WTC11 (cell line): Measurements from ENCODE around the gene PLPPR4. TPM values are rescaled to one million over a fixed set of nuclear protein-coding genes. Genes with fewer than 3 reads are reported as not detected.

Experiments used
- CDX4 ChIP-seq: fragments of 250-450 bp; sonication (Bioruptor Pico); IDR thresholded peaks from 2 replicates; pipeline ENCODE4 v1.9.0; 2021; ENCODE audit warnings: moderate library complexity, mild to moderate bottlenecking, inconsistent platforms, borderline replicate concordance
- FOXP1 ChIP-seq: sonication (generic); formaldehyde crosslinking; IDR thresholded peaks from 2 replicates; pipeline ENCODE4 v1.8.0; 2022; ENCODE audit warnings: missing genetic modification reagents, mild to moderate bottlenecking, moderate library complexity, borderline replicate concordance
- HMGXB4 ChIP-seq: sonication (generic); formaldehyde crosslinking; IDR thresholded peaks from 2 replicates; pipeline ENCODE4 v1.8.1; 2023; ENCODE audit warnings: mild to moderate bottlenecking, moderate library complexity, missing genetic modification reagents
- NR1H2 ChIP-seq: sonication (generic); formaldehyde crosslinking; IDR thresholded peaks from 2 replicates; pipeline ENCODE4 v1.9.0; 2021; ENCODE audit warnings: mild to moderate bottlenecking, moderate library complexity, missing genetic modification reagents
- NR3C1 ChIP-seq: sonication (generic); formaldehyde crosslinking; conservative IDR thresholded peaks from 2 replicates; pipeline ENCODE4 v1.8.1; 2023; ENCODE audit warnings: low read depth, mild to moderate bottlenecking, missing genetic modification reagents
- PRDM15 ChIP-seq: sonication (generic); formaldehyde crosslinking; IDR thresholded peaks from 2 replicates; pipeline ENCODE4 v1.8.0; 2022; ENCODE audit warnings: missing genetic modification reagents
- PREB ChIP-seq: sonication (generic); formaldehyde crosslinking; IDR thresholded peaks from 2 replicates; pipeline ENCODE4 v1.8.1; 2022; ENCODE audit warnings: mild to moderate bottlenecking, missing genetic modification reagents, moderate library complexity, borderline replicate concordance
- SP1 ChIP-seq: sonication (generic); formaldehyde crosslinking; conservative IDR thresholded peaks from 2 replicates; pipeline ENCODE4 v1.8.1; 2022; ENCODE audit warnings: missing genetic modification reagents
- ZBTB21 ChIP-seq: sonication (generic); formaldehyde crosslinking; IDR thresholded peaks from 2 replicates; pipeline ENCODE4 v1.8.1; 2023; ENCODE audit warnings: mild to moderate bottlenecking, missing genetic modification reagents, borderline replicate concordance
- ZNF219 ChIP-seq: sonication (generic); formaldehyde crosslinking; IDR thresholded peaks from 2 replicates; pipeline ENCODE4 v1.8.0; 2023; ENCODE audit warnings: missing genetic modification reagents, mild to moderate bottlenecking, borderline replicate concordance
- ZNF396 ChIP-seq: fragments of 250-450 bp; sonication (Bioruptor Pico); IDR thresholded peaks from 2 replicates; pipeline ENCODE4 v1.8.0; 2021; ENCODE audit warnings: mild to moderate bottlenecking, moderate library complexity, borderline replicate concordance
- total RNA-seq: library from RNA; stranded (reverse); gene quantifications from 3 replicates; pipeline ENCODE4 v1.2.3, GENCODE V29; 2021
- TF ChIP-seq, protein P1 (sequence below): sonication (generic); formaldehyde crosslinking; conservative IDR thresholded peaks from 2 replicates; pipeline ENCODE4 v1.8.1; 2023; ENCODE audit warnings: mild to moderate bottlenecking, low read depth, missing genetic modification reagents, moderate library complexity
- TF ChIP-seq, protein P2 (sequence below): sonication (generic); formaldehyde crosslinking; IDR thresholded peaks from 2 replicates; pipeline ENCODE4 v1.8.1; 2023; ENCODE audit warnings: mild to moderate bottlenecking, missing genetic modification reagents, moderate library complexity
- TF ChIP-seq, protein P3 (sequence below): fragments of 250-450 bp; sonication (Bioruptor Pico); IDR thresholded peaks from 2 replicates; pipeline ENCODE4 v1.9.0; 2021; ENCODE audit warnings: mild to moderate bottlenecking
- TF ChIP-seq, protein P4 (sequence below): sonication (generic); formaldehyde crosslinking; IDR thresholded peaks from 2 replicates; pipeline ENCODE4 v1.8.0; 2023; ENCODE audit warnings: missing genetic modification reagents, mild to moderate bottlenecking, borderline replicate concordance

The PLPPR4 gene
- total RNA-seq, 1 experiment from 2014 or later, result 1.3 TPM

DNA sequence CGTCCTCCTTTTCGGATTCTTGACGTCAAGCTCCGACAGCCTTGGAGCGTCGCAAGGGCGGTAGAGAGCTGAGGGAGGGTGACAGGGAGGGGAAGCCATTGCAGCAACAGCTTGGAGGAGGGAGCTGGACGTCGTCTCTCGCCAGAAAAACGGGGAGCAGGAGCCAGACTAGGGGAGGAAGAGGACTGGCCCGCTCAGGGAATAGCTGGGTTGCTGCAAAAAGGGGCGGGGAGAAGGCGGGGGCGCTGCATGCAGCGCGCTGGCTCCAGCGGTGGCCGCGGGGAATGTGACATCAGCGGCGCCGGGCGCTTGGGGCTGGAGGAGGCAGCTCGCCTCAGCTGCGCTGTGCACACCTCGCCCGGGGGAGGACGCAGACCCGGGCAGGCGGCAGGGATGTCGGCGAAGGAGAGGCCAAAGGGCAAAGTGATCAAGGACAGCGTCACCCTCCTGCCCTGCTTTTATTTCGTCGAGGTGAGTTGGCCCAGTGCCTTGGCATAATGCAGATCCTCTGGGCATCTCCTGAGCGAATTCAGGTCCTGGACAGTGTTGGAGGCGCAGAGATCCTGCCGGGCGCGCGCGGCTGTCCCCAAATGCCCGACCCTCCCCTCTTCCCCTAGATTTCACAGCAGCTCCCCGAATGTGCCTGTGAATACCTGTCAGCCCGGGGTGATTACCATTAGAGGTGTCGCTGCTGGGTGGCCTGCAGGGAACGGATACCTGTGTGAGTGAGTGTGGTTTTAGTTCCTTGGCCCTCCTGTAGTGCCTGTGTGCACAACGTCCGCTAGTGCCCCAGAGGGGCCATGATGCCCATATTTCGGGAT is at the start of gene PLPPR4 (continued):
- TF ChIP-seq, protein P1, sequence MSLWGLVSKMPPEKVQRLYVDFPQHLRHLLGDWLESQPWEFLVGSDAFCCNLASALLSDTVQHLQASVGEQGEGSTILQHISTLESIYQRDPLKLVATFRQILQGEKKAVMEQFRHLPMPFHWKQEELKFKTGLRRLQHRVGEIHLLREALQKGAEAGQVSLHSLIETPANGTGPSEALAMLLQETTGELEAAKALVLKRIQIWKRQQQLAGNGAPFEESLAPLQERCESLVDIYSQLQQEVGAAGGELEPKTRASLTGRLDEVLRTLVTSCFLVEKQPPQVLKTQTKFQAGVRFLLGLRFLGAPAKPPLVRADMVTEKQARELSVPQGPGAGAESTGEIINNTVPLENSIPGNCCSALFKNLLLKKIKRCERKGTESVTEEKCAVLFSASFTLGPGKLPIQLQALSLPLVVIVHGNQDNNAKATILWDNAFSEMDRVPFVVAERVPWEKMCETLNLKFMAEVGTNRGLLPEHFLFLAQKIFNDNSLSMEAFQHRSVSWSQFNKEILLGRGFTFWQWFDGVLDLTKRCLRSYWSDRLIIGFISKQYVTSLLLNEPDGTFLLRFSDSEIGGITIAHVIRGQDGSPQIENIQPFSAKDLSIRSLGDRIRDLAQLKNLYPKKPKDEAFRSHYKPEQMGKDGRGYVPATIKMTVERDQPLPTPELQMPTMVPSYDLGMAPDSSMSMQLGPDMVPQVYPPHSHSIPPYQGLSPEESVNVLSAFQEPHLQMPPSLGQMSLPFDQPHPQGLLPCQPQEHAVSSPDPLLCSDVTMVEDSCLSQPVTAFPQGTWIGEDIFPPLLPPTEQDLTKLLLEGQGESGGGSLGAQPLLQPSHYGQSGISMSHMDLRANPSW (CRISPR knock-in tag), result no peak
- TF ChIP-seq, protein P2, sequence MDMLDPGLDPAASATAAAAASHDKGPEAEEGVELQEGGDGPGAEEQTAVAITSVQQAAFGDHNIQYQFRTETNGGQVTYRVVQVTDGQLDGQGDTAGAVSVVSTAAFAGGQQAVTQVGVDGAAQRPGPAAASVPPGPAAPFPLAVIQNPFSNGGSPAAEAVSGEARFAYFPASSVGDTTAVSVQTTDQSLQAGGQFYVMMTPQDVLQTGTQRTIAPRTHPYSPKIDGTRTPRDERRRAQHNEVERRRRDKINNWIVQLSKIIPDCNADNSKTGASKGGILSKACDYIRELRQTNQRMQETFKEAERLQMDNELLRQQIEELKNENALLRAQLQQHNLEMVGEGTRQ (CRISPR knock-in tag), result no peak
- TF ChIP-seq HMGXB4 (CRISPR knock-in tag), result peak; percentile 56; the same call in 1 of the 2 replicates
- TF ChIP-seq NR1H2, result no peak
- TF ChIP-seq, protein P3, sequence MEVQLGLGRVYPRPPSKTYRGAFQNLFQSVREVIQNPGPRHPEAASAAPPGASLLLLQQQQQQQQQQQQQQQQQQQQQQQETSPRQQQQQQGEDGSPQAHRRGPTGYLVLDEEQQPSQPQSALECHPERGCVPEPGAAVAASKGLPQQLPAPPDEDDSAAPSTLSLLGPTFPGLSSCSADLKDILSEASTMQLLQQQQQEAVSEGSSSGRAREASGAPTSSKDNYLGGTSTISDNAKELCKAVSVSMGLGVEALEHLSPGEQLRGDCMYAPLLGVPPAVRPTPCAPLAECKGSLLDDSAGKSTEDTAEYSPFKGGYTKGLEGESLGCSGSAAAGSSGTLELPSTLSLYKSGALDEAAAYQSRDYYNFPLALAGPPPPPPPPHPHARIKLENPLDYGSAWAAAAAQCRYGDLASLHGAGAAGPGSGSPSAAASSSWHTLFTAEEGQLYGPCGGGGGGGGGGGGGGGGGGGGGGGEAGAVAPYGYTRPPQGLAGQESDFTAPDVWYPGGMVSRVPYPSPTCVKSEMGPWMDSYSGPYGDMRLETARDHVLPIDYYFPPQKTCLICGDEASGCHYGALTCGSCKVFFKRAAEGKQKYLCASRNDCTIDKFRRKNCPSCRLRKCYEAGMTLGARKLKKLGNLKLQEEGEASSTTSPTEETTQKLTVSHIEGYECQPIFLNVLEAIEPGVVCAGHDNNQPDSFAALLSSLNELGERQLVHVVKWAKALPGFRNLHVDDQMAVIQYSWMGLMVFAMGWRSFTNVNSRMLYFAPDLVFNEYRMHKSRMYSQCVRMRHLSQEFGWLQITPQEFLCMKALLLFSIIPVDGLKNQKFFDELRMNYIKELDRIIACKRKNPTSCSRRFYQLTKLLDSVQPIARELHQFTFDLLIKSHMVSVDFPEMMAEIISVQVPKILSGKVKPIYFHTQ (CRISPR knock-in tag), result no peak
- TF ChIP-seq NR3C1, result no peak
- no peak for TF ChIP-seq CDX4 (CRISPR knock-in tag)
- peak; percentile 30; the same call in 1 of the 2 replicates for TF ChIP-seq SP1 (CRISPR knock-in tag)
- TF ChIP-seq, protein P4, sequence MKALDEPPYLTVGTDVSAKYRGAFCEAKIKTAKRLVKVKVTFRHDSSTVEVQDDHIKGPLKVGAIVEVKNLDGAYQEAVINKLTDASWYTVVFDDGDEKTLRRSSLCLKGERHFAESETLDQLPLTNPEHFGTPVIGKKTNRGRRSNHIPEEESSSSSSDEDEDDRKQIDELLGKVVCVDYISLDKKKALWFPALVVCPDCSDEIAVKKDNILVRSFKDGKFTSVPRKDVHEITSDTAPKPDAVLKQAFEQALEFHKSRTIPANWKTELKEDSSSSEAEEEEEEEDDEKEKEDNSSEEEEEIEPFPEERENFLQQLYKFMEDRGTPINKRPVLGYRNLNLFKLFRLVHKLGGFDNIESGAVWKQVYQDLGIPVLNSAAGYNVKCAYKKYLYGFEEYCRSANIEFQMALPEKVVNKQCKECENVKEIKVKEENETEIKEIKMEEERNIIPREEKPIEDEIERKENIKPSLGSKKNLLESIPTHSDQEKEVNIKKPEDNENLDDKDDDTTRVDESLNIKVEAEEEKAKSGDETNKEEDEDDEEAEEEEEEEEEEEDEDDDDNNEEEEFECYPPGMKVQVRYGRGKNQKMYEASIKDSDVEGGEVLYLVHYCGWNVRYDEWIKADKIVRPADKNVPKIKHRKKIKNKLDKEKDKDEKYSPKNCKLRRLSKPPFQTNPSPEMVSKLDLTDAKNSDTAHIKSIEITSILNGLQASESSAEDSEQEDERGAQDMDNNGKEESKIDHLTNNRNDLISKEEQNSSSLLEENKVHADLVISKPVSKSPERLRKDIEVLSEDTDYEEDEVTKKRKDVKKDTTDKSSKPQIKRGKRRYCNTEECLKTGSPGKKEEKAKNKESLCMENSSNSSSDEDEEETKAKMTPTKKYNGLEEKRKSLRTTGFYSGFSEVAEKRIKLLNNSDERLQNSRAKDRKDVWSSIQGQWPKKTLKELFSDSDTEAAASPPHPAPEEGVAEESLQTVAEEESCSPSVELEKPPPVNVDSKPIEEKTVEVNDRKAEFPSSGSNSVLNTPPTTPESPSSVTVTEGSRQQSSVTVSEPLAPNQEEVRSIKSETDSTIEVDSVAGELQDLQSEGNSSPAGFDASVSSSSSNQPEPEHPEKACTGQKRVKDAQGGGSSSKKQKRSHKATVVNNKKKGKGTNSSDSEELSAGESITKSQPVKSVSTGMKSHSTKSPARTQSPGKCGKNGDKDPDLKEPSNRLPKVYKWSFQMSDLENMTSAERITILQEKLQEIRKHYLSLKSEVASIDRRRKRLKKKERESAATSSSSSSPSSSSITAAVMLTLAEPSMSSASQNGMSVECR (CRISPR knock-in tag), result peak; percentile 29; the same call in 1 of the 2 replicates
- 0 out of 2 replicates have a peak, but pooled peaks have one; percentile 38 for TF ChIP-seq FOXP1 (CRISPR knock-in tag)
- TF ChIP-seq ZNF219 (CRISPR knock-in tag), result no peak
- TF ChIP-seq PREB (CRISPR knock-in tag), result no peak
- TF ChIP-seq PRDM15, result no peak
- no peak for TF ChIP-seq ZNF396
- no peak for TF ChIP-seq ZBTB21 (CRISPR knock-in tag)
